ENCODE results near the gene C1QTNF12.
"Not testable (repeated sequence)": the region's sequence is repeated elsewhere in the genome, so short reads cannot be mapped to it uniquely, and the experiment has no call there.

Gene C1QTNF12

DNA sequence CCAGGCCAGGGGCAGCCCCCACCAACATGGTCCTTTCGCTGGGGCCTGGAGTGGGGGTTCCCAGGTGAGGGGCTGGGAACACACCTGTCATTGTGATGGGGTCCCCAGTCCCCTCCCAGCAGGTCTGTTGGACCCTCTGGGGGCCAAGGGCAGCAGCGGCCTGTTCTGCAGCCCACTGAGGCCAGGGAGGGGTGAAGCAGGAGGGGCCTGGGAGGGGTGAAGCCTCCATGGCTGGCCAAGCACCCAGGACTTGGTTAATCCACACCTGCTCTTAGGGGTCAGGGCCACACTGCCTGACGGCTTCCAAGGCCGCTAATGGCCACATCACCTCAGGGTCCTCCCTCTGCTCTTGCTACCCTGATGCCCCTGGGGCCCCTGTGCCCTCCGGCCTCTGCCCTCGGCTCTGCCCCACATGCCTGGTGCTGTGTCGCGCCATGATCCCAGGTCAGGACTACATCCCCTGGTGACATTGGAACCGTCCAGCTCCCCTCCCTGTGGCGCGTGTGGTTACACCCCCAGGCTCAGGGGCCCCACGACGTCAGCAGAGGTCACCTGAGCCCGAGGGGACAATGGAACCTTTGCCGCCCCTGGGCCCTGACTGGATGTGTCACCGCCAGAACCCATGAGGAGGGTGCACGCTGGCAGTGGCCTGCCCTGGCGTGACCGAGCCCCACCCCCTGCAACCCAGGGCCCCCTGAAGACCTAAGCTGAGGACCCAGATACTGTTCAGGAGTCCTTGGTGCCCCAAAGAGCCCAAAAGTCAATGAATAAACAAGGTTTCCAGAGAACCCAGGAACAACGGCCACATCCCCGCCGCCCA is 47.2 kb downstream of the C1QTNF12 start:
- no peak for DNase-seq (ENCODE audit: low spot score)

DNA sequence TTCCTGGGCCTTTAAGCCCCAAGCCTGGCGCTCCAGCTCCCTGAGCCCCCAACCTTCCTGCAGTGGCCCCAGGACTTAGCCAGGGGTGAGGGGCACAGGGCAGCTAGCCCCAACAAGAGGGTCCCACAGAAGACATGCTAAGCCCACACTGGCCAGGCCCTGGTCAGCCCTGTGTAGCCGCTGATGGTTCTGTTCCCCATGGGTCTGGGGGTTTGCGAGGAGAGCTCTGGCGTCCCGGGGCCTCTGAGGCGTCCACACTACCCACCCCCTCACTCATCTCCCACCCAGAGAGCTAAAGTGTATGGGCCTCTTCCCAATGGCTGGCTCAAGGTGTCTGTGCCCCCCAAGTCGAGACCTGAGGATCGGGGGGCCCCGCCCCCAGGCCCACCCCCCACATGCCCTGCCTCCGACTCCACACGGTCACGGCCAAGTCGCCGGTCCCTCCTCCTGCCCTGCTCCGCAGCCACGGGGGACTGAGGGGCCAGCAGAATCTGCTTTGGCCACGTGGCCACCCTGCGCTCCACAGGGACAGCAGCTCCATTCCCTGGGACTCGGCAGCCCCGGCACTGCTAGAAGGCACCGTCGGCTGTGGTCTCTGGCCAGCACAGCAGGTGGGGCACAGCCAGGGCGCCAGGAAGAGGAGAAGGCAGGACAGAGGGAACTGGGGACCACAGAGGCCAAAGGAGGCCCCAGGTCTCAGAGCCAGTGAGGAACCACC is 47.9 kb downstream of the C1QTNF12 start:
- no peak for DNase-seq (ENCODE audit: low spot score)

DNA sequence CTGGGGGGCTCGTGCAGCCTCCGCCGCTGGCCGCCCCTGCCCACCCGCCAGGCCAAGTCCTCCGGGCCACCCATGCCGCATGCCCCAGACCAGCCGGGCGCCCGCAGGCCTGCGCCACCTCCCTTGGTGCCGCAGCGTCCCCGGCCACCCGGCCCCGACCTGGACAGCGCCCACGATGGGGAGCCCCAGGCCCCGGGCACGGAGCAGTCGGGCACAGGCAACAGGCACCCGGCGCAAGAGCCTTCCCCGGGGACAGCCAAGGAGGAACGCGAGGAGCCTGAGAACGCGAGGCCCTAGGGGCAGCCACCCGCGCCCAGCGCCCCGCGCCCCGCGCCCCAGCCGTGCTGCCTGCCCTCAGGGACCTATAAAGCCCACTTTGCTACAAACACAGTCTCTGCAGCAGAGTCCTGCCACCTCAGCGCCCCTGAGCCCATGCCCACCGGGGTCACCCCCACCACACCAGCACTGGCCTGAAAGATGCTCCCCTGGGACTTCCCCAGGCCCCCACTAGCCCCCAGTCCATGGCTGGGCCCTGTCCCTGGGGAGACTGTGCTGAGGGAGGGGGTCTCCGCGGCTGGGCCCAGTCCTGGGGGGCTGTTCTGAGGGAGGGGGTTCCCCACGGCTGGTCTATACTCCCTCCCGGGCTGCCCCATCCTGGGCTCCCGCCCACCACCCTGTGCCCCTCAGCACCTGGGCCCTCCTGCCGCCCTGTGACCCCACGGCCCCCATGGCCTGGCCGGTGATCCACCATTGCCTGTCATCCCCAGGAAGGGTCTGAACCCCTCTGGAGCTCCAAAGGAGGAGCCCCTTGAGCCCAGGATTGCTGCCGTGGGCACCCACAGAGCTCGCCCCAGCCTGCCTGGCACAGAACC is 48.7 kb downstream of the C1QTNF12 start:
- DNase-seq (ENCODE audit: low spot score): no peak

DNA sequence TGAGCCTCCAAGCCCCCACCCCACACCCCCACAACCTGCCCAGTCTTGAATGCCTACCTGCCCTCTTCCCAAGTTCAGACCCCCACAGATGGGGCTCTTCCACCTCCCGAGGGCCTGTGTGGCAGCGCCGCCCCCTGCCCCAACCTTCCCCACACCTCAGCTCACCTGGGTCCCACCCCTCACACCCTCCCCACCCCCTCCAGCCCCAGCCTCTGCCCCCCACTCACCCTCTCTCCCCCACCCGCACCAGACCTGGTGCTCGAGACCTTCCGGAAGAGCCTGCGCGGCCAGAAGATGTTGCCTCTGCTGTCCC is 49.4 kb downstream of the C1QTNF12 start:
- DNase-seq (ENCODE audit: low spot score): no peak

- no peak for DNase-seq (ENCODE audit: low spot score)
Observed at GRCh38 chr1:1196431-1197187, 49.9 kb downstream of the C1QTNF12 start.

DNA sequence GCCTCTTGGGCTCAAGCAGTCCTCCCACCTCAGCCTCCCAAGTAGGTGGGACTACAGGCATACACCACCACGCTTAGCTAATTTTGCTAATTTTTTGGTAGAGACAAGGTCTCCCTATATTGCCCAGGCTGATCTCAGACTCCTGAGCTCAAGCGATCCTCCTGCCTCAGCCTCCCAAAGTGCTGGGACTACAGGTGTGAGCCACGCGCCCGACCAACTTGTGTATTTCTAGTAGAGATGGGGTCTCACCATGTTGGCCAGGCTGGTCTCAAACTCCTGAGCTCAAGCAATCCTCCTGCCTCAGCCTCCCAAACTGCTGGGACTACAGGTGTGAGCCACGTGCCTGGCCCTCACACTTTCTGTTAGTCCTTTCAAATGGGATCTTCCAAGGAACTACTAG is 50.8 kb downstream of the C1QTNF12 start:
- DNase-seq (ENCODE audit: low spot score): not testable (repeated sequence)

- DNase-seq (ENCODE audit: low spot score): no peak
Observed at GRCh38 chr1:1194723-1195122, 51.8 kb downstream of the C1QTNF12 start.

Measured in AG08396 (cell line).